Choroid plexus epithelial cell (primary cell): ENCODE results near the gene EXD3.

ENCODE experiments used
- DNase-seq: peaks from one replicate; pipeline ENCODE4 v3.0.0-alpha.2; 2010; ENCODE audit warnings: low read depth
- H3K4me3 ChIP-seq: 2 replicates; pipeline ENCODE4 v1.5.1; 2011; ENCODE audit warnings: low read depth, mild to moderate bottlenecking, control low read depth, low read length, moderate library complexity
- TF ChIP-seq, protein P1 (sequence below): conservative IDR thresholded peaks from 2 replicates; pipeline ENCODE4 v1.5.1; 2011; ENCODE audit warnings: low read depth, mild to moderate bottlenecking, control low read depth, inconsistent platforms, low read length, moderate library complexity

Gene EXD3

DNA sequence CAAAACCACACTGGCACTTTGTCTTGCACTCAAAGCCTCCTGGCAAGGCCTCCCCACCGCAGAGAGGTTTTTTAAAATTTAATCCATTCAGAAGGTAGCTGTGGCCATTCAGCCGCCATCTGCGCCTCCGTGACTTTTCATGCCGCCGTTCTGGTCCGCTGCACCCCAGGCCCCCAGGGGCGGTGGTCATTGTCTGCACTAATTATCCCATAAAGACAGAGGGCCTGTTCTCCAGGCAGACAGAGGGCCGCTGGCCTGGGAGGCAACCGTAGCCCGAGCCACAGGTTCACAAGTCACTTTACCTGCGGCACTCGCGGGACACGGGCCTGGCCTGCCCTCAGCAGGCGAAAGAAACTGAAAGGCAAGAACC is 49.4 kb downstream of the EXD3 start:
- DNase-seq, result no peak
- TF ChIP-seq, protein P1, sequence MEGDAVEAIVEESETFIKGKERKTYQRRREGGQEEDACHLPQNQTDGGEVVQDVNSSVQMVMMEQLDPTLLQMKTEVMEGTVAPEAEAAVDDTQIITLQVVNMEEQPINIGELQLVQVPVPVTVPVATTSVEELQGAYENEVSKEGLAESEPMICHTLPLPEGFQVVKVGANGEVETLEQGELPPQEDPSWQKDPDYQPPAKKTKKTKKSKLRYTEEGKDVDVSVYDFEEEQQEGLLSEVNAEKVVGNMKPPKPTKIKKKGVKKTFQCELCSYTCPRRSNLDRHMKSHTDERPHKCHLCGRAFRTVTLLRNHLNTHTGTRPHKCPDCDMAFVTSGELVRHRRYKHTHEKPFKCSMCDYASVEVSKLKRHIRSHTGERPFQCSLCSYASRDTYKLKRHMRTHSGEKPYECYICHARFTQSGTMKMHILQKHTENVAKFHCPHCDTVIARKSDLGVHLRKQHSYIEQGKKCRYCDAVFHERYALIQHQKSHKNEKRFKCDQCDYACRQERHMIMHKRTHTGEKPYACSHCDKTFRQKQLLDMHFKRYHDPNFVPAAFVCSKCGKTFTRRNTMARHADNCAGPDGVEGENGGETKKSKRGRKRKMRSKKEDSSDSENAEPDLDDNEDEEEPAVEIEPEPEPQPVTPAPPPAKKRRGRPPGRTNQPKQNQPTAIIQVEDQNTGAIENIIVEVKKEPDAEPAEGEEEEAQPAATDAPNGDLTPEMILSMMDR, result no peak
- no peak overlapping the region for H3K4me3 ChIP-seq

DNA sequence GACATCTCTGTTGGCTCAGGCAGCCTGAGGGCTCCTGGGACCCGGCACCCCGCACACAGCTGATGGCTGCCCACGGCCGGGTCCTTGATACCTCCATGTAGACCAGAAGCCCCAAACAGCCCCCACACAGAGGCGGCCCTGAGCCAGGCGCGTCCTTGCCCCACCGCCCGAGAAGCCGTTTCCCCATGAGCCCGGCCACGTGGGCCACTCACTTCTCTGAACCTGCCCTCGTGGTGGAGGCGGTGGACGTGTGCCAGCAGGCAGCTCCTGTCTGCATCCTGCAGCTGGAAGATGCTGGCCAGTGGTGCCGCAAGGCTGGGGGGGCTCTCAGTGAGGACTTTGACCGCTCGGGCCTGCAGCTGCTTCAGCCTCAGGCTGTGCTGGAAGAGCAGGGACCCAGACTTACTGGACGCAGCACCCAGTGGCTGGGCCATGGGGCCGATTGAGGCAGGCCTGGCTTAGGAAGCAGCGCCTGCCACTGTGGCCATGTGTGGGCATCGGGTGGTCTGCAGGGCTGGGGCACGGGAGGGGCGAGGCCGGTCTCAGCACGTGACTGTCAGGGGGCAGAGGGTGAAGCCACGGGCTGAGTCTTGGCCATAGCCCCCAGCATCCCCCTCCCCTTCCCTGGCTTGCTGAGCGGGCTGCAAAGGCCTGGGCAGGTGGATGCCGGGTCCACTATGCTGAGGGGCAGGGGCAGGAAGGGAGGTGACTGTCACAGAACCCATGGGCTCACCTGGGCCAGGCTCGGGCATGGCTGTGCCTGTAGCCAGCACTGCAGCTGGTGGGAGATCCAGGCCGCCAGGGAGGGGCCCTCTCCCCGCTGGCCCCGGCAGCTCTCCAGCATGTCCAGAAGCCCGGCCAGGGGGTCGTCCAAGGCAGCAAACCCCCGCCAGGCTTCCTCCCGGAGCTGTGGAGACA is 50.0 kb downstream of the EXD3 start:
- DNase-seq, result no peak
- TF ChIP-seq, protein P1, result no peak
- no peak overlapping the region for H3K4me3 ChIP-seq

DNA sequence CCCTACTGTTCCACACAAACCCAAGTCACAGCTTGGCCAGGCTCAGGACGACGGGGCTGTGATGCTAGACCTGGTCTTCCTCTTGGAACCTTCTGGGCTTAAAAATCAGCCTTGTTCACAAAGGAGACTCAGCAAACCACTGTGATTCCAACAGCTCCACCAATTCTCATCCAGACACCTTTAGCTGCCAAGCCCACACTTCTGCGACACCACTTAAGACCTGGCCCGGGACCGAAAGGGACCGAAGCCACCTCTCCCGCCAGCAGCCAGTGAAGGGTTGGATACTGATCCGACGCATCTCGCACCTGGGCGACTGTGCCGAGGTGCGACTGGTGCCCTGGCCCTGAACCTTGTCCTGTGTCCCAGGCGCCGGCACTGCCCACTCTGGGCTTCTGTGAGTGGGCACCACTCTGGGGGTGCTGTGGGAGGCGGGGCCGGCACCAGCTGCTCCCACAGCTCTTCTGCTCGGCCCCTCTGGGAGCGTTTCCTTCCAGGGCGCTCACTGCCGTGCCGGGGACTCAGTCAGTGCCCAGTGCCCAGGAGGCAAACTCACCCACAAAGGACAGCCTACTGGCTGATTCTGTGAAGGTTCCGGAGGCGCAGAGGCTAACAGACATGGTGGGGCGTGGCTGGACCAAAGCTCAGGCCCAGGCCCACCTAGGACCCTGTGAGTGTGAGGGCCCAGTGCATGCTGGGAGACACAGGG is 50.9 kb downstream of the EXD3 start:
- no peak for DNase-seq
- H3K4me3 ChIP-seq, result no peak overlapping the region
- TF ChIP-seq, protein P1, result no peak

DNA sequence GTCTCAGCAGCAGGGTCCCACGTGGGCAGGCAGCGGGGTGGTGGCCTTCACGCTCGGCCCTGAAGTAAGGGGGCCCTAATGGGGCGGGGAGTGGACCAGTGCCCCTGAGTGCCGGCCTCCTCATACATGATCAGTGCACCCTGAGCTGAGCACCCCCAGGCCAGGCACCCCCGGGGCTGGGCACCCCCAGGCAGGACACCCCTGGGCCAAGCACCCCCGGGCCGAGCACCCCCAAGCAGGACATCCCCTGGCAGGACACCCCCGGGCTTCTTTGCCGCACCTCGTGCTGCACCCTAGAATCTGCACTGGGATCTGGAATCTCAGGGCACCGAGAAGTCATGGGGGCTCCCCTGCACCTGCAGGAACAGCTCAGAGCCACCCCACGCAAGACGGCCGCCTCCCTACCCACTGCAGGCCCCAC is 51.4 kb downstream of the EXD3 start:
- no peak overlapping the region for H3K4me3 ChIP-seq
- TF ChIP-seq, protein P1, result no peak
- DNase-seq, result no peak

DNA sequence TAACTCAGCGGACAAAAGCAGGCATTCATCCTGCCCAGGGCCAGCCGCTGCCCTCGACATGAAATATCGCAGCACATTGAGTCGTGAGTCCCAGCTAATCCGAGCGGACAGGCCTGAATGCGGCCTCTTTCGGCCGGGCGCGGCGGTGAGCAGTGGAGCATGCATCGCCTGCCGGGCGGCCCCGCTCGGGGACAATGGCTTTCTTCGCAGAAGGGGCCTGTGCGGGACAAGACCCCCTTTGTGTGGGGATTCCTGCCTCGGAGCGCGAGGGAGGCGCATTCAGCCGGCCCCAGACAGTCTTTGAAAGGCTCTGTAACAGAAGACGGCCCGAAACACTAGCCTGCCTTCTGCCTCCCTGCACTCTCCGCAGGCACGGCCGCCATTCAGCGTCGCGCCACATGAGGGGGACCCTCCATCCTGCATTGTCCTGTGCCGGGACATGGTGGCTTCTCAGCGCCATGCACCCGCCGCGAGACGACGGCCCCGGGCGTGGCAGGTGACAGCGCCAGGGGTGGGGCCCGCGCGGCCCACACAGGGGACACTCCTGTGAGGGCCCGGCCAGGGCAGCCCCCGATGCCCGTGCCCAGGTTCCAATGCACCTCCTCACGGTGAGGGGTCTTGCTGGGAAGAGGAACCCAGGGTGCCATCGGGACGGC is 52.0 kb downstream of the EXD3 start:
- DNase-seq, result no peak
- no peak overlapping the region for H3K4me3 ChIP-seq
- TF ChIP-seq, protein P1, result no peak

DNA sequence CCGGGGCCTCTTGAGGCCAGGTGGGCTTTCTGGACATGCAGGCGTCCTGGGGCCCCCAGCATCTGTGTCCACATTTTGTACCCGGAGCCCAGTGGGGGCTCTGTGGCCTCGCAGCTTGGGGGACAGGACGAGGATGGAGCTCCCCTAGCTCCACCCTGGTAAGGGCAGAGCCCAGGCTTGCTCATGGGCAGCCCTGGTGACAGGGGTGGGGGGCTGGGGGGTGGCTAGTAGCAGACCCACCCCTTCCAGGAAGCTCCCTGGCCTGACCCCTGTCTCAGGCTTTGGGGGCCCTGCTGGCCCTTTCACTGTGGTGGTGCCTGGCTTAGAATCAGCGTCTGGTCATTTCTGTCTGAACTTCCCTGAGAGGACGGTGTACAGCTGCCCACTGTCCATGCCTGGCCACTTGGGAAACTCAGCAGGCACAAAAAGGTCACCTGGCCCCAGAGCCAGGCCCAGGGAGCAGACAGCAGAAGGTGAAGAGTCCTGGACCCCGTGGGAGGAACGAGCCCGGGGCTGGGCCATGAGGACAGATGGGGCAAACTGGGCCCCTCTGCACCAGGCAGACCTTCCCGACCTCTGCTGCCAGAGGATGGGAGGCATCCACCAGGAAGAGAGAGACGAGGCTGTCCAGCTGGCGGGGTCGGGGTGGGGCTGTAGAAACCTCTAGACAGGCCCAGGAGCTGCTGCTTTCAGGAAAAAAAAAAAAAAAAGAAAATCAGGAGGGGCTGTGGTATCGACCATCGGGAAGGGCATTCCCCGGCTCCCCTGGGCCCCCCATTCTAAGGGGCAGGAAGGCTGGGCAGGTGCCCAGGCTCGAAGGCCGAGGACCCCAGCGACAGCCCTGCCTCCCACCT is 52.8 kb downstream of the EXD3 start:
- DNase-seq, result no peak
- TF ChIP-seq, protein P1, result no peak
- H3K4me3 ChIP-seq, result no peak overlapping the region
